DND-41 (cell line): Measurements from ENCODE around the gene SFXN5.

Experiments used
- ATAC-seq: fragments of 200-7000 bp; cut with Tn5 transposase; 3 replicates; pipeline ENCODE4 v1.9.1; 2021; ENCODE audit warnings: low read depth; ENCODE audit not compliant: insufficient read depth
- DNase-seq: peaks from one replicate; pipeline ENCODE4 v3.0.0-alpha.2; 2020
- H2AFZ ChIP-seq: 2 replicates; pipeline ENCODE4 v1.6.0; 2012; ENCODE audit warnings: low read depth, low read length
- H3K27ac ChIP-seq: 2 replicates; pipeline ENCODE4 v1.5.1; 2012; ENCODE audit warnings: low read length, inconsistent platforms
- H3K27me3 ChIP-seq: fragments of 200-600 bp; sonication (generic); 2 replicates; pipeline ENCODE4 v1.6.0; 2012; ENCODE audit warnings: low read length, mild to moderate bottlenecking, inconsistent platforms; ENCODE audit not compliant: insufficient read depth, poor library complexity
- H3K36me3 ChIP-seq: 2 replicates; pipeline ENCODE4 v1.5.1; 2012; ENCODE audit warnings: low read length, inconsistent platforms; ENCODE audit not compliant: insufficient read depth
- H3K4me1 ChIP-seq: 2 replicates; pipeline ENCODE4 v1.5.1; 2012; ENCODE audit warnings: mild to moderate bottlenecking, low read length; ENCODE audit not compliant: insufficient read depth
- H3K4me2 ChIP-seq: 2 replicates; pipeline ENCODE4 v1.6.0; 2012; ENCODE audit warnings: mild to moderate bottlenecking, moderate library complexity, low read length, inconsistent platforms; ENCODE audit not compliant: insufficient read depth
- H3K4me3 ChIP-seq, 2 experiments: fragments of 200-600 bp in 1 of 2; shearing (Covaris generic) in 1 of 2; 2 replicates each; pipeline ENCODE4 v1.5.1; 2012 to 2016; ENCODE audit warnings: inconsistent platforms in 2 of 2, low read length in 2 of 2, mild to moderate bottlenecking in 2 of 2, low read depth in 1 of 2, moderate library complexity in 1 of 2
- H3K79me2 ChIP-seq: 2 replicates; pipeline ENCODE4 v1.6.0; 2012; ENCODE audit warnings: low read length, inconsistent platforms; ENCODE audit not compliant: insufficient read depth
- H3K9ac ChIP-seq: 2 replicates; pipeline ENCODE4 v1.6.0; 2012; ENCODE audit warnings: low read depth, mild to moderate bottlenecking, inconsistent platforms, low read length, moderate library complexity
- H3K9me3 ChIP-seq: 2 replicates; pipeline ENCODE4 v1.5.1; 2012; ENCODE audit warnings: low read length, moderate library complexity, mild to moderate bottlenecking, inconsistent platforms; ENCODE audit not compliant: insufficient read depth, severe bottlenecking
- H4K20me1 ChIP-seq: 2 replicates; pipeline ENCODE4 v1.6.0; 2012; ENCODE audit warnings: low read length; ENCODE audit not compliant: insufficient read depth
- EZH2 ChIP-seq: IDR thresholded peaks from 3 replicates; pipeline ENCODE4 v1.6.1; 2012; ENCODE audit warnings: borderline replicate concordance, low read depth, mild to moderate bottlenecking, moderate library complexity, low read length, inconsistent platforms; ENCODE audit not compliant: severe bottlenecking
- TF ChIP-seq, protein P1 (sequence below): IDR thresholded peaks from 2 replicates; pipeline ENCODE4 v1.5.1; 2012; ENCODE audit warnings: borderline replicate concordance, low read length, moderate library complexity, mild to moderate bottlenecking; ENCODE audit not compliant: poor library complexity, severe bottlenecking; ENCODE audit errors: extremely low read depth

Gene SFXN5

DNA sequence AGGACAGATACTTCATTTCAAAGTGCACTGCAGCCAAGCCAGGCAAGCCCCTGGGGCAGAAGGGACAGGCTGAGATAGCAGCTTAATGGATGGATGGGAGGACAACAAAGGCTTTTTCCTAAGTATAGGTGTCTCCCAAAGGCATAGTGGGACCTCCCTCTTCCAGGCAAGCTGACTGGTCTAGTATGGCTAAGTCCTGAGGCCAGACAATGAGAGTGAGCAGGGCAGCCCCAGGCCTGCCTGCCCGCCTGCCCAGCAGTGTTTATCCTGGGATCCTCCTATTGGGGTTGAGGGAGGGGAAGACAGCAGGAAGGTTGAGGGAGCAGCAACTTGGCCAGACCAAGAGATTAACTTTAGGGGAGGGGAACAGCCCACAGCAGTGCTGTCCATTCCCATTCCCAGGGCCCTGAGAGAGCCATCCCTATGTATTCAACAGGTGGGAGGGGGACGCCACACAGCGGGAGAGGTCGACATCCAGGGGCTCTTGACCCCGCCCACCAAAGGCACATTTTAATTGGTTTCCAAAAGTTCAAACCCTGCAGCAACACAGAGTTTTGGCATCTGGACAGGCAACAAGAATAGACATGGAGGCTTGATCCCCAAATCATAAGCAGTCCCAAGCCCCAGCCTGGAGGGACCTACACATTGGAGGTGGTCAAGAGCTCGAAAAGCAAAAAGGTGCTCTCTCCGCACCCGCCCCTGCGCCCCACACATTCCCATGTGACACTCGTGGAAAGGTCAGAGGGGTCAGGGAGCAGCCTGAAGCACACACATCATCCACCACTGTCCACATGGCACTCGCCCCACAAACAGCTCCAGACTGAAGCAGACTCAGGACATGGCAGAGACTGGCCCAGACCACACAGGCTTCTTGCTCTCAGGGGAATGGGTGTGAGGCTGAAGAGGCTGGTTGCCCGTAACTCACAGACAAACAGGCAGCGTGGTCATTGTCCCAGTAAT is 2.9 kb upstream of the SFXN5 start:
- Histone ChIP-seq H3K4me3 (no peak overlapping the region), H4K20me1 (no peaks in the 10 kb centered on the region), H3K9ac (no peak overlapping the region), H3K36me3 (no peaks in the 10 kb centered on the region; the same call in 1 of the 2 replicates), H2AFZ (no peak overlapping the region), H3K4me1 (peaks cover 23% of the 10 kb centered on the region), H3K27me3 (peaks cover 20% of the 10 kb centered on the region), H3K79me2 (peaks cover 15% of the 10 kb centered on the region), H3K9me3 (no peaks in the 10 kb centered on the region), H3K4me2 (no peak overlapping the region), H3K27ac (no peak overlapping the region)
- no peak for ATAC-seq
- no peak for DNase-seq
- TF ChIP-seq EZH2 = no peak
- TF ChIP-seq, protein P1, sequence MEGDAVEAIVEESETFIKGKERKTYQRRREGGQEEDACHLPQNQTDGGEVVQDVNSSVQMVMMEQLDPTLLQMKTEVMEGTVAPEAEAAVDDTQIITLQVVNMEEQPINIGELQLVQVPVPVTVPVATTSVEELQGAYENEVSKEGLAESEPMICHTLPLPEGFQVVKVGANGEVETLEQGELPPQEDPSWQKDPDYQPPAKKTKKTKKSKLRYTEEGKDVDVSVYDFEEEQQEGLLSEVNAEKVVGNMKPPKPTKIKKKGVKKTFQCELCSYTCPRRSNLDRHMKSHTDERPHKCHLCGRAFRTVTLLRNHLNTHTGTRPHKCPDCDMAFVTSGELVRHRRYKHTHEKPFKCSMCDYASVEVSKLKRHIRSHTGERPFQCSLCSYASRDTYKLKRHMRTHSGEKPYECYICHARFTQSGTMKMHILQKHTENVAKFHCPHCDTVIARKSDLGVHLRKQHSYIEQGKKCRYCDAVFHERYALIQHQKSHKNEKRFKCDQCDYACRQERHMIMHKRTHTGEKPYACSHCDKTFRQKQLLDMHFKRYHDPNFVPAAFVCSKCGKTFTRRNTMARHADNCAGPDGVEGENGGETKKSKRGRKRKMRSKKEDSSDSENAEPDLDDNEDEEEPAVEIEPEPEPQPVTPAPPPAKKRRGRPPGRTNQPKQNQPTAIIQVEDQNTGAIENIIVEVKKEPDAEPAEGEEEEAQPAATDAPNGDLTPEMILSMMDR = no peak

DNA sequence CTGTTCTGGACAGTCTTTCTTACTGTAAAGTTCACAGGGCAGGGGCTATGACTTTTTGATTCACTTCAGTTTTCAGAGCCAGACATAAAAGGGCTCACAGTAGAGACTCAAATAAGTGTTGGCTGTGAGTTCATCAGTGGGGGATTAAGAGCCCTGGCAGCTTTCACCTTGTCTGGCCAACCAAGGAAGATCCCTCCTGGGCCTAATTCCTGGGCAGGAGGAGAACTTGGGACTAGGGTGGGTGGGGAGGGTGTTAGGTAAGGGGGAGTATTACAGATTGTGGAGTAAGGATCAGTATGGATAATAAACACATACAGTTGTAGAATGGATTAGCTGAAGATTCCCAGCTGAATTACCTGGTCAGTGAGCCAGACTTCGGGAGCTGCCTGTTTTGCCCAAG is 904 bp upstream of the SFXN5 start:
- TF ChIP-seq, protein P1 = no peak
- TF ChIP-seq EZH2 = no peak
- H3K4me1 ChIP-seq = peaks cover 32% of the 10 kb centered on the region
- no peaks in the 10 kb centered on the region for H4K20me1 ChIP-seq
- peak overlapping the region; percentile 88 for H2AFZ ChIP-seq
- H3K79me2 ChIP-seq = peaks cover 34% of the 10 kb centered on the region
- H3K4me3 ChIP-seq = peak overlapping the region in 1 of 2 experiments; percentile 61; a peak in 2 of 4 replicates
- H3K9ac ChIP-seq = peak overlapping the region; percentile 70
- no peaks in the 10 kb centered on the region for H3K9me3 ChIP-seq
- H3K36me3 ChIP-seq = no peaks in the 10 kb centered on the region; the same call in 1 of the 2 replicates
- no peak for DNase-seq
- H3K27me3 ChIP-seq = peaks cover 8% of the 10 kb centered on the region
- peak overlapping the region; percentile 79 for H3K27ac ChIP-seq
- no peak for ATAC-seq
- peak overlapping the region; percentile 80 for H3K4me2 ChIP-seq

DNA sequence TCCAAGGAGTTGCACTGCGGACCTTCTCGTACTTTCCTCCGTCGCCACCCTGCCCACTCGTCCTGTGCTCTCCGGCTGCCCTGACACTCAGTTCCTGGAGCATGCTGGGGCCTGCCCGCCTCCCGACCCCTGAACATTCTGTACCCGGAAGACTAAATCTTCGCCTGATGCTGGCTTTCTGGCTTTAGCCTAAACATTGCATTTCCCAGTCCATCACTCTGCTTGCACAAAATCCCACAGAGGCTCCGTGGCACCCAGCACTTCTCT is 550 bp upstream of the SFXN5 start:
- DNase-seq (peak; percentile 49), ATAC-seq (peak; percentile 20)
- Histone ChIP-seq H2AFZ (peak overlapping the region; percentile 88), H3K79me2 (peaks cover 34% of the 10 kb centered on the region), H3K4me1 (peaks cover 32% of the 10 kb centered on the region), H3K27me3 (peaks cover 4% of the 10 kb centered on the region), H3K4me3 (peak overlapping the region; percentile 53 to 61; a peak in 3 of 4 replicates), H4K20me1 (no peaks in the 10 kb centered on the region), H3K36me3 (no peaks in the 10 kb centered on the region; the same call in 1 of the 2 replicates), H3K4me2 (peak overlapping the region; percentile 80), H3K27ac (peak overlapping the region; percentile 79), H3K9me3 (no peaks in the 10 kb centered on the region), H3K9ac (peak overlapping the region; percentile 70)
- TF ChIP-seq, protein P1 = no peak
- no peak for TF ChIP-seq EZH2
